Right ventricle myocardium superior (tissue), 1 donor: ENCODE measurements around the gene HTR3B. TPM values are rescaled to one million over a fixed set of nuclear protein-coding genes. Genes with fewer than 3 reads are reported as not detected.
A peak's percentile ranks its signal among the peaks of the same experiment; 100 is the strongest.

Experiments
- ATAC-seq: fragments of 200-7000 bp; cut with Tn5 transposase; one replicate; pipeline ENCODE4 v1.9.1; 2020; ENCODE audit warnings: mild to moderate bottlenecking; ENCODE audit not compliant: poor library complexity
- DNase-seq: peaks from one replicate; pipeline ENCODE4 v3.0.0-alpha.2; 2020
- intact Hi-C: fragments of 100-400 bp; cut with DNase I; formaldehyde crosslinking; loops from one replicate; pipeline ENCODE4 v1.11.2; 2022
- total RNA-seq: library from RNA; stranded (reverse); fragmentation: NEBNext Ultra II Directional; extraction: Animal tissue kit (Norgen Biotek cat#: 25700); gene quantifications from one replicate; pipeline ENCODE4 v1.2.1, GENCODE V29; 2021
- donor health status: DM: no; HTN: yes; CAD: no; lungs with severe emphysema.

The HTR3B gene
- total RNA-seq, 1 donor from 2014 or later = not detected

DNA sequence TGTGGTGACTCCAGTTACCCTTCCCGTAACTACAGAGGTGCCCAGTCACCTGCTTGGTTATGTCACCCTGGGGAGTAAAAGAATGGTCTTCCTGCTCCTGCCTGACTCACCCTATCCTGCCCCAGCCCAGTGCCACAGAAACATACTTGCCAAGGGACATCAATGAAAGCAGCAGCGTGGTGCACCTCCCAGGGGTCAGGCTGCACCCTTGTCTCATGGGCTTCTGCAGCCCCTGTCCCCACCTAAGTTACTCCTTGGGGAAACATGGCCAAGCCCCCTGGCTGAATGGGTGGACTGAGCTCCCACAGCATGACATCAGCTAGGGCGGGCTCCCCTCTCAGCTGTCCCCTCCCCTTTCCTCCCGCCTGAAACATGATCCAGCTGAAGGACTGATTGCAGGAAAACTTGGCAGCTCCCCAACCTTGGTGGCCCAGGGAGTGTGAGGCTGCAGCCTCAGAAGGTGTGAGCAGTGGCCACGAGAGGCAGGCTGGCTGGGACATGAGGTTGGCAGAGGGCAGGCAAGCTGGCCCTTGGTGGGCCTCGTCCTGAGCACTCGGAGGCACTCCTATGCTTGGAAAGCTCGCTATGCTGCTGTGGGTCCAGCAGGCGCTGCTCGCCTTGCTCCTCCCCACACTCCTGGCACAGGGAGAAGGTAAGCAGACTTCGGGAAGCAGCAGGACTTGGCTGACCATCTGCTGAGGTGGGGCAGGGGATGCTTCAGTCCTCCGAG, 70.3 kb downstream of the HTR3B start, which contains the start of gene HTR3A:
HTR3A (plus strand) TSS at position 368 of the 730 bp plus-strand sequence; CDS start at position 586, 218 bp downstream.
- ATAC-seq = peak; percentile 95
- peak; percentile 76 for DNase-seq
- intact Hi-C loops = no loop called here

GRCh38 chr11:113977071-113977490, 72.5 kb downstream of the HTR3B start:
- DNase-seq (no peak), ATAC-seq (no peak)
- intact Hi-C loops = no loop called here

GRCh38 chr11:113977701-113978100, 73.1 kb downstream of the HTR3B start:
- no peak for DNase-seq
- intact Hi-C loops = no loop called here
- no peak for ATAC-seq

DNA sequence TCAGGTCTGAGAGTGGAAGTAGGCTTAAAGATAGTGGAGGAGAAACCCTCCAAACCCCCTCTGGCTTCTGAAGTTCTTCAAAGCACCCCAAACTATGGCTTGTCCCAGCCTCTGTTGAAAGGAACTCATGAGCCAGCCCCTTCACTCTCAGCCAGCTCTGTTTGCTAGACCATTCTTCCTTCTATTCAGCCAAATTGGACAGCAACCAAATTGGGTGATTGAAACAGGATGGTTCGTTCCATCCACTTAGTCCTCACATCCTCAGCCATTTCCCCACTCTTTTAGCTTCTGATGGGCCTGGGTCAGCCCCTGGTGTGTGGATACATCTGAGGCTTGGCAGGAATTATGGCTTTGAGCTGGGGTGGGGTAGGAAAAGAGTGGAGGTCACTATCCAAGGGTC, 74.8 kb downstream of the HTR3B start:
- intact Hi-C loops = no loop called here
- no peak for DNase-seq

GRCh38 chr11:113980785-113981184, 76.2 kb downstream of the HTR3B start:
- no peak for ATAC-seq
- intact Hi-C loops = no loop called here
- DNase-seq = no peak

More for the DNA sequence above, 74.8 kb downstream of the HTR3B start:
- ATAC-seq = no peak

DNA sequence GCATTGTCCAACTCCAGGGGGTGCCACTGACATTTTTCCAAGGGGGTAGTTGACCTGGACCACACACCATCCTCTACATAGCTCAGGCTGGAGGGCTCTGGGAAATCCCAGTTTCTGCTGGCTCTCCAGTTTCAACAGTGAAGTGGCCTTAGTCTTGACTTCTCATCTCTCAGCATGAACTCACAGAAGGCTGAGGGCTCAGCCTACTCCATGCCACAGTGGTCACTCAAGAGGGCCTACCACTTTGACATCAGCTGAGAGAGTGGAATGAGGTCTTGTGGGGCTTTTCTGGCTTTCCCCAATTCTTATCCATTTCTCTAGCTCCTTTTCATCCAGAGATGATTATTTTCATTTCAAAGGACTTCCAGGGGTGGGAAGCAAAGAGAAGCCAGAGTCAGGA, 77.7 kb downstream of the HTR3B start:
- DNase-seq (no peak), ATAC-seq (no peak)
- intact Hi-C loops = no loop called here

DNA sequence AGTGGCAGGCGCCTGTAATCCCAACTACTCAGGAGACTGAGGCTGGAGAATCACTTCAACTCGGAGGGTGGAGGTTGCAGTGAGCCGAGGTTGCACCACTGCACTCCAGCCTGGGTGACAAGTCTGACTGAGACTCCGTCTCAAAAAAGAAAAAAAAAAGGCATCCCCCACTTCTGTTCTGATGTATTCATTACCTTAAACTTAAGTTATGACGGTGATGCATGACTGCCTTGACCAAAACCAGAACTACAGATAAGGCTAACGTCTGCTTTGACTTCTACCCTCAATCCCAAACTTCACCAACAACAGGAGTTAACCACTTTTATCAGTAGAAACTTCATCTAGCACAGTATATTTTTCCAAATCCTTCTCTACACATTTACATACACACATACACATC, 80.2 kb downstream of the HTR3B start:
- intact Hi-C loops = no loop called here

GRCh38 chr11:113985906-113986305, 81.3 kb downstream of the HTR3B start:
- intact Hi-C loops = no loop called here
- DNase-seq (no peak), ATAC-seq (no peak)

More for the DNA sequence above, 80.2 kb downstream of the HTR3B start:
- no peak for ATAC-seq
- DNase-seq = no peak

DNA sequence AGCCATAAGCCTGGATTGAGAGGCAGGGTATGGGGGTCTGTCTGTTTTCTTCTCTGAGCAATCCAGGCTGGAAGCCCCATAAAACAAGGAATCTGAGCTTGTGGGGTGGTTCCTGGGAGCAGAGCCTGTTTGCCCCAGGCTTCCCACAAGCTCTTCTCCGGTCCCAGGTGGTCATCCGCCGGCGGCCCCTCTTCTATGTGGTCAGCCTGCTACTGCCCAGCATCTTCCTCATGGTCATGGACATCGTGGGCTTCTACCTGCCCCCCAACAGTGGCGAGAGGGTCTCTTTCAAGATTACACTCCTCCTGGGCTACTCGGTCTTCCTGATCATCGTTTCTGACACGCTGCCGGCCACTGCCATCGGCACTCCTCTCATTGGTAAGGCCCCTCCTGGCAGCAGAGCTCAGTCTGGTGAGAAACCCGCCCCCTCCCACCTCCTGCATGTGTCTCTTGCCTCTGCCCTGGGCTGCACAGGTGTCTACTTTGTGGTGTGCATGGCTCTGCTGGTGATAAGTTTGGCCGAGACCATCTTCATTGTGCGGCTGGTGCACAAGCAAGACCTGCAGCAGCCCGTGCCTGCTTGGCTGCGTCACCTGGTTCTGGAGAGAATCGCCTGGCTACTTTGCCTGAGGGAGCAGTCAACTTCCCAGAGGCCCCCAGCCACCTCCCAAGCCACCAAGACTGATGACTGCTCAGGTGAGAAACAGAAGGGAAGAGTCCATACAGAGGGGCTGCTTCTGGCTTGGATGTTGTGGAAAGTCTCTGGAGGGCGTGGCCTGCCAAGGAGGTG, 82.0 kb downstream of the HTR3B start:
- intact Hi-C loops = no loop called here
- DNase-seq (no peak), ATAC-seq (no peak)

GRCh38 chr11:113989381-113989780, 84.8 kb downstream of the HTR3B start:
- ATAC-seq = no peak
- DNase-seq = no peak
- intact Hi-C loops = no loop called here

DNA sequence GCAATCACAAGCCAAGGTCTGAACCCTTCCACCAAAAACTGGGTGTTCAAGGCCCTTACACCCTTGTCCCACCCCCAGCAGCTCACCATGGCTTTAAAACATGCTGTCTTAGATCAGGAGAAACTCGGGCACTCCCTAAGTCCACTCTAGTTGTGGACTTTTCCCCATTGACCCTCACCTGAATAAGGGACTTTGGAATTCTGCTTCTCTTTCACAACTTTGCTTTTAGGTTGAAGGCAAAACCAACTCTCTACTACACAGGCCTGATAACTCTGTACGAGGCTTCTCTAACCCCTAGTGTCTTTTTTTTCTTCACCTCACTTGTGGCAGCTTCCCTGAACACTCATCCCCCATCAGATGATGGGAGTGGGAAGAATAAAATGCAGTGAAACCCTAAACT, 85.3 kb downstream of the HTR3B start:
- no peak for DNase-seq

DNA sequence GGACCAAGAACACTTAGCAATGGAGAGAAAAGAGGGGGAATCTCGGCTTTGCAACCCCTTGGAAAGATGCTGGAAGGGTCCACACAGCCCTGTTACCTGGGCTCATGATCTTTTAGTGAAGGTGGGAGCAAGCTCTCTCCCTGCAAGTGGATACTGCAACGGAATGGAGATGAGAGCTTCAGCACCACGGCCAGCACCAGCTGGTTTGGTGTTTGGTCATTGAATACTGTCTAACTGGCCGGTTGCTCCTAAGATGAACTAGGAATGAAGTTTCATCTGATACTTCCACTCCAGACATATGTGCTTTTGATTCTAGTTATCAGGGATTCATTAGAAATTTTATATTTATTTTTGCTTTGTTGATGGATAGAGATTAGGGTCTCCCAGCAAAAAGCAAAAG, 86.6 kb downstream of the HTR3B start:
- intact Hi-C loops = no loop called here
- ATAC-seq (peak; percentile 49), DNase-seq (peak; percentile 57)

More for the DNA sequence above, 85.3 kb downstream of the HTR3B start:
- intact Hi-C loops = no loop called here
- ATAC-seq = no peak

GRCh38 chr11:113991718-113992458, 87.3 kb downstream of the HTR3B start:
- DNase-seq (no peak), ATAC-seq (no peak)
- intact Hi-C loops = no loop called here

GRCh38 chr11:113992459-113993110, 88.0 kb downstream of the HTR3B start:
- intact Hi-C loops = no loop called here
- no peak for DNase-seq
- no peak for ATAC-seq

DNA sequence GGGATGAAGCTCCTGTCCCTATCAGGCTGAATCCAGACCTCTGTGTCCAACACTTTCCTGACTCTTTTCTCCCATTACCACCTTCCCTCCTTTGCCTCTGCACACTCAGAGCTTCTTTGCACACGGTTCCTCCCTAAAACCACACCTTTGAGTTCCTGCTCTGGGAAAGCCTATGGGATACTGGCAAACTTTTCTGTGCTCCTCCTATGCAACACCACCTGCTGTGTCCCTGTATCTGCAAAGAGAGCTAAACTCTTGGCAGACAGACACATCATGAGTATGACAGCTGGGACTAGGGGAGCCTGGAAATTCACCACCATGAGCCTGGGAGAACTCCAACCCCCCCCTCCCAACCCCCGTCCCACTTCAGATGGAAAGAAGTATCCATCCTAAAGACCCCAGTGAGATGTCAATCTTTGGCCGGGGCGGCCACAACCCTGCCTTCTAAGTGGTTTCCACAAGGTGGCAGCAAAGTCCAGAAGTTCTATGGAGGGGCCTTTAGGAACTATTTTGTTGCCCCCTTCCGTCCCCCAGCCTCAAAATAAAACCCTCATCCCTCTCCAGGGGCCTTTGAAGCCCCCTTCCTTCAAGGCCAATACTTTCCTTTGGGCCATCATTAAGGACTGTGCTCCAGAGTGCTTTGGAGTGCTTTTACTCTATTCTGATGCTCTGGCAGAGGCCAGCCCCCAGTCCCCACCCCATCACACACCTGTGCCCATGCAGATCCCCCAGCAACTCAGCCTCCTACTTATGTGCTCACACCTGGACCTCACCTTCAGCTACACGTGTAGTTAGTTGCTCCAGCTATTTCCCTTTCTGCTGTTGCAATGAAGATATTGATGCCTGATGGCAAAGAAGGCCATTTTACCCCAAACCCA, 89.7 kb downstream of the HTR3B start:
- DNase-seq = no peak
- intact Hi-C loops = loop anchor here (2.0 kb wide), 1 partner anchor 266 kb away; no protein-coding TSS in a partner anchor
- peak; percentile 66 for ATAC-seq
